SU-DHL-6 (cell line): Measurements from ENCODE around the gene ELOF1.

Source experiments
- H2AFZ ChIP-seq: fragments of 200-600 bp; sonication (generic); 2 replicates; pipeline ENCODE4 v1.6.1; 2014; ENCODE audit warnings: low read depth, mild to moderate bottlenecking, moderate library complexity, mixed read lengths, antibody characterized with exemption, low read length; ENCODE audit not compliant: severe bottlenecking
- H3F3A ChIP-seq: fragments of 200-600 bp; shearing (Covaris generic); 2 replicates; pipeline ENCODE4 v1.6.0; 2016; ENCODE audit warnings: antibody characterized with exemption, mild to moderate bottlenecking; ENCODE audit not compliant: insufficient read depth
- H3K27ac ChIP-seq: fragments of 200-600 bp; sonication (generic); 2 replicates; pipeline ENCODE4 v1.5.1; 2016; ENCODE audit warnings: low read depth, mild to moderate bottlenecking, low read length, moderate library complexity, mixed read lengths
- H3K27me3 ChIP-seq: fragments of 200-600 bp; sonication (generic), shearing (Covaris generic); 2 replicates; pipeline ENCODE4 v1.6.0; 2014; ENCODE audit warnings: mild to moderate bottlenecking, low read length
- H3K36me3 ChIP-seq: fragments of 200-600 bp; sonication (generic); 2 replicates; pipeline ENCODE4 v1.6.1; 2014; ENCODE audit warnings: mild to moderate bottlenecking, low read length, mixed read lengths
- H3K4me2 ChIP-seq: fragments of 300-600, 200-600 bp; shearing (Covaris generic), sonication (generic); 2 replicates; pipeline ENCODE4 v1.6.0; 2014; ENCODE audit warnings: low read length, low read depth, mild to moderate bottlenecking; ENCODE audit not compliant: poor library complexity, severe bottlenecking
- H3K4me3 ChIP-seq: fragments of 200-600 bp; sonication (generic); 2 replicates; pipeline ENCODE4 v1.5.1; 2014; ENCODE audit warnings: antibody characterized with exemption, low read length, mild to moderate bottlenecking, mixed read lengths; ENCODE audit not compliant: insufficient read depth, poor library complexity, severe bottlenecking
- H3K79me2 ChIP-seq: fragments of 200-600 bp; sonication (generic); 2 replicates; pipeline ENCODE4 v1.6.1; 2014; ENCODE audit warnings: mild to moderate bottlenecking, low read length, moderate library complexity; ENCODE audit not compliant: insufficient read depth
- H3K9ac ChIP-seq: fragments of 200-600 bp; sonication (generic); 2 replicates; pipeline ENCODE4 v1.7.0; 2014; ENCODE audit warnings: mild to moderate bottlenecking, low read length
- H3K9me2 ChIP-seq: fragments of 200-600 bp; sonication (generic); replicated peaks from 2 replicates; pipeline ENCODE4 v1.6.1; 2014; ENCODE audit warnings: low read length; ENCODE audit not compliant: insufficient read depth
- H3K9me3 ChIP-seq: fragments of 200-600 bp; sonication (generic); 2 replicates; pipeline ENCODE4 v1.6.1; 2014; ENCODE audit warnings: low read length, mixed read lengths; ENCODE audit not compliant: insufficient read depth
- H4K20me1 ChIP-seq: fragments of 200-600 bp; sonication (generic); 2 replicates; pipeline ENCODE4 v1.6.1; 2014; ENCODE audit warnings: low read depth, mild to moderate bottlenecking, antibody characterized with exemption, low read length, moderate library complexity, mixed read lengths
- CTCF ChIP-seq: fragments of 200-600 bp; sonication (generic); IDR thresholded peaks from one replicate; pipeline ENCODE4 v1.5.1; 2017; ENCODE audit warnings: antibody characterized with exemption, mild to moderate bottlenecking, low read length, moderate library complexity; ENCODE audit not compliant: insufficient read depth, poor library complexity, severe bottlenecking
- EZH2phosphoT487 ChIP-seq: fragments of 200-600 bp; sonication (generic), shearing (Covaris generic); conservative IDR thresholded peaks from 2 replicates; pipeline ENCODE4 v1.6.1; 2018; ENCODE audit warnings: mild to moderate bottlenecking, antibody characterized with exemption, low read length, moderate library complexity, mixed read lengths

Gene ELOF1

DNA sequence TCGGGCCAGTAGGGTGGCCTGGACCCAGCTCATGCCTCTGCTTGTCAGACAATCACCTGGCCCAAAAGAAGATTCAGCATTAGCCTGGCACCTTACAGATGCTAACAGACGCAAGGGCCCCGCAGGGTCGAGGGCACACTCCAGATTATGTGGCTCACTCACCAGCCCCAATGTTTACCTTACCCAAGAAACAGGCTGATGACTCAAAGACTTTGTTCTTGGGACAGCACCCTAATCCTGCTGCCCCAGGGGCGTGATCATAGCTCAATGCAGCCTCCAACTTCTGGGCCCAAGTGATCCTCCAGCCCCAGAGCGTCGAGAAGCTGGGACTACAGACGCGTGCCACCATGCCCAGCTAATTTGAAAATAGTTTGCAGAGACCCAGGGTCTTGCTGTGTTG is 39.9 kb downstream of the ELOF1 start:
- TF ChIP-seq CTCF: no peak
- TF ChIP-seq EZH2phosphoT487: no peak
- Histone ChIP-seq H3K79me2 (peaks cover 3% of the 10 kb centered on the region; the same call in 1 of the 2 replicates), H2AFZ (no peak overlapping the region), H3K27me3 (no peaks in the 10 kb centered on the region), H3K9ac (no peak overlapping the region), H3K27ac (no peak overlapping the region), H3K36me3 (no peaks in the 10 kb centered on the region), H3K9me2 (no peaks in the 10 kb centered on the region), H3K9me3 (no peaks in the 10 kb centered on the region), H3K4me2 (no peak overlapping the region), H4K20me1 (no peaks in the 10 kb centered on the region), H3K4me3 (no peak overlapping the region), H3F3A (no peaks in the 10 kb centered on the region)

DNA sequence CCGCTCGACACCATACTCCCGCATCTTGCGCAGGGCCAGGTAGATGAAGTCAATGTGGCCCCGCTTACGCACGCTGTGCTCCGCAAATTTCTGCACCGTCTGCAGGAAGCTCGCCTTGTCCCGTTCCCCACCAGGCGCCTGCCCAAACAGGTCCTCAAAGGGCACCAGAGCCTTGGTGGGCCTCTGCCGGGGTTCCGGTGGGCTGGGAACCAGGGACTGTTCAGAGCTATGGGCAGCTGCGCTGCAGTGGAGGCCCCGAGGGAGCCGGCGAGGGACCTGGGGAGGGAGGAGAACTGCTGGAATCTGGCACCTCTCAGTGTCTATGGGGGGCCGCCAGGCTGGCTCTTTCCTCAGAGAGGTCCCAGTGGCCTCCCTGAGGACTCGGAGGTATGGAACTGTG is 45.1 kb downstream of the ELOF1 start:
- Histone ChIP-seq H3K9me3 (no peaks in the 10 kb centered on the region), H3F3A (no peaks in the 10 kb centered on the region), H4K20me1 (no peaks in the 10 kb centered on the region), H3K9me2 (no peaks in the 10 kb centered on the region), H3K9ac (no peak overlapping the region), H3K36me3 (no peaks in the 10 kb centered on the region), H3K4me3 (no peak overlapping the region), H2AFZ (no peak overlapping the region), H3K27ac (no peak overlapping the region), H3K79me2 (no peaks in the 10 kb centered on the region), H3K4me2 (no peak overlapping the region), H3K27me3 (no peaks in the 10 kb centered on the region)
- TF ChIP-seq CTCF: no peak
- no peak for TF ChIP-seq EZH2phosphoT487

GRCh38 chr19:11510444-11510843 is 48.6 kb downstream of the ELOF1 start:
- Histone ChIP-seq H4K20me1 (no peaks in the 10 kb centered on the region), H3K9ac (no peak overlapping the region), H3F3A (no peaks in the 10 kb centered on the region), H3K27ac (no peak overlapping the region), H3K27me3 (no peaks in the 10 kb centered on the region), H3K9me3 (no peaks in the 10 kb centered on the region), H3K4me2 (no peak overlapping the region), H3K36me3 (no peaks in the 10 kb centered on the region), H3K4me3 (no peak overlapping the region), H3K79me2 (peaks cover 4% of the 10 kb centered on the region; the same call in 1 of the 2 replicates), H2AFZ (no peak overlapping the region), H3K9me2 (no peaks in the 10 kb centered on the region)
- TF ChIP-seq EZH2phosphoT487 (no peak), CTCF (no peak)
